HPDE6-E6E7 (cell line): ENCODE data around the gene SLC25A24.
"Not testable (repeated sequence)": the region's sequence is repeated elsewhere in the genome, so short reads cannot be mapped to it uniquely, and the experiment has no call there.

ENCODE experiments used
- DNase-seq: peaks from one replicate; pipeline ENCODE4 v3.0.0; 2011; ENCODE audit warnings: missing footprints; ENCODE audit errors: extremely low spot score

SLC25A24 gene

DNA sequence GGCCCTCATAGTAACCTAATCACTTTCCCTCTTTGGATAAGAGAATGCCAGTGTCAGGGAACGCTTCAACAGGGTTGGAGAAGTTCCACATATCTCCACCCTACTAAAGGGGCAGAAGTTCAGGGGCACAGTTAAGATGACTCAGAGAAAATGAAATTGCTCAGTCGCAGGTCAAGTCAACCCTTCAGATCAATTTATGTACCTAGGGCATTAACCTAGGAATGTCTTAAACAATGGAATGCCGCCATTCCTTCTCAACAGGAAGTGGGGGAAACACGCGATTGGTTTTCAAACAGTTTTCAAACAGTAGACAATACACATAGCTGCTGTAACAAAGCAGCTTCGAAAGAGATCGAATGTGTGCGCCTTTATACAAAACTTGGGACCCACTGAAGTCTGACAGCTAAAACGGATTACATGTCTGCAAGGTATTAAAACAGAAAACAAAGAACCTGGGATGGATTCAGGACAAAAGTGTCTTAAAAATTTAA is 897 bp downstream of the SLC25A24 start:
- DNase-seq = peak; percentile 14

DNA sequence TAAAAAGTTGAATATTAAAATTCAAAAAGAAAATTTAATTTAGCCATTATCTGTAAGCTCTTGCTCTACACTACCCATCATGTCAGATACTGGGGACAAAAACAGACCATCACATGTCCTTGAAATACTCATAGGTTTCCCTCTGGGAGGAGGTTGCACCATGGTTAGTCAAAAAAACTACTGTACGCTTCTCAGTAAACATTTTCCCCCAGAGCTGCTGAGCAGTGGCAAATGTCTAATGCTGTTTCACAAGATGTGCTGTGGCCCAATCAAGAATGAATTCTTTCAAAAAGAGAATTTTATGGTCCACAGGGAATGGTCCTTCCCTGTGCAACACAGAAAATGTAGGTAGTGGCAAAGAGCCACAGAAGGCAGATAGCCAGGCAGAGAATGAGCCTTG is 6.1 kb downstream of the SLC25A24 start:
- DNase-seq = no peak

DNA sequence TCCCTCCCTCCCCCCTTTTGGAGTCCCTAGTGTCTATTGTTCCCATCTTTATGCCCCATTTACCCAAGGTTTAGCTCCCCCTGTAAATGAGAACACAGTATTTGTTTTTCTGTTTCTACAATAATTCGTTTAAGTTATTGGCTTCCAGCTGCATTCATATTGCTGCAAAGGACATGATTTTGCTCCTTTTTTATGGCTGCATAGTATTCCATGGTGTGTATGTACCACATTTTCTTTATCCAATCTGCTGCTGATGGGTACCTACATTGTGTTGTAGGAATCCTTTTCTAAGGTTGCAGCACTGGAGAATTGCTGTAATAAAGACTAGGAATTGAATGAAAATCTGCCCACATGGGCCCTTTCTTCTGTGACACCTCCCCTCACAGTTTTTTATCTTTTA is 6.8 kb downstream of the SLC25A24 start:
- no peak for DNase-seq

DNA sequence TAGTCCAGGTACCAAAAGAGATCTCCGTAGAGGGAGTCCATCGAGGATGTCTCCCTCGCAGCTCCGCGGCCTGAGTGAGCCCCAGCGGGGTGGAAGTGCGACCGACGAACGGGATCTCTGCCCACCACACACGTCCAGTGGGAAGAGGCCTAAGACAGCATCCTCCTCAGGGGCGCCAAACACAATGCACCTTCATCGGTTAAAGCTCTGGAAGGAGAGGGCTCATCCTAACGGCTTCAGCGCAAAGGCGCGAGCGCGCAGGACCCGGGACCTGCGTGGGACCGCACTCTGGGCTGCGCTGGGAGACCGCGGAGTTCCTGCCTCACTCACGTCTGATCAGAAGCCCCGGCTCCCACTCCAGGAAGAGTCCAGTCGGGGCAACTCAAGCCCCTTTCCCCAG is 7.6 kb downstream of the SLC25A24 start:
- no peak for DNase-seq

DNA sequence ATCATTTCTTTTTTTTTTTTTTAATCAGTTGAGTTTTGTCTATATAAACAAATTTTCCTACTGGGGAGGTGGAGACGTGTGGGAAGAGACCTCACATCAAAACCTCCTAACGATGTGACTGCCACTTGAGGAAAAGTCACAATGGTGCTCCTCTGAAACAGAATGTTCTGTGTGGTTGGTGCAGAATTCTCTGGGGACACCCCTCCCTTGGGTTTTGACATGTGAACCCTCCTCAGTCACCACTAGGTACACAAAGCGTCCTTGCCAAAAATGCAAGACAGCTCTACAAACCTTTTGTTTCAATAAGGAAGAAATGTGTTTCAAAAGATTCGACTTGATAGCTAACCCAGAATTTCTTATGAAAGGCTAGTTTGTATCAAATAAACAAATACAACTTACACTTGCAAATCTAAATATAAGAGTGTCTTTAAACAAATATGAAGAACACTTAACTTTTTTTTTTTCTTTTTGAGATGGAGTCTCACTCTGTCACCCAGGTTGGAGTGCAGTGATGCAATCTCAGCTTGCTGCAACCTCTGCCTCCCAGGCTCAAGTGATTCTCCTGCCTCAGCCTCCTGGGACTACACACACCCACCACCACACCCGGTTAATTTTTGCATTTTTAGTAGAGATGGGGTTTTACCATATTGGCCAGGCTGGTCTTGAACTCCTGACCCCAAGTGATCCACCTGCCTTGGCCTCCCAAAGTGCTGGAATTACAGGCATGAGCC is 9.3 kb downstream of the SLC25A24 start:
- no peak for DNase-seq

DNA sequence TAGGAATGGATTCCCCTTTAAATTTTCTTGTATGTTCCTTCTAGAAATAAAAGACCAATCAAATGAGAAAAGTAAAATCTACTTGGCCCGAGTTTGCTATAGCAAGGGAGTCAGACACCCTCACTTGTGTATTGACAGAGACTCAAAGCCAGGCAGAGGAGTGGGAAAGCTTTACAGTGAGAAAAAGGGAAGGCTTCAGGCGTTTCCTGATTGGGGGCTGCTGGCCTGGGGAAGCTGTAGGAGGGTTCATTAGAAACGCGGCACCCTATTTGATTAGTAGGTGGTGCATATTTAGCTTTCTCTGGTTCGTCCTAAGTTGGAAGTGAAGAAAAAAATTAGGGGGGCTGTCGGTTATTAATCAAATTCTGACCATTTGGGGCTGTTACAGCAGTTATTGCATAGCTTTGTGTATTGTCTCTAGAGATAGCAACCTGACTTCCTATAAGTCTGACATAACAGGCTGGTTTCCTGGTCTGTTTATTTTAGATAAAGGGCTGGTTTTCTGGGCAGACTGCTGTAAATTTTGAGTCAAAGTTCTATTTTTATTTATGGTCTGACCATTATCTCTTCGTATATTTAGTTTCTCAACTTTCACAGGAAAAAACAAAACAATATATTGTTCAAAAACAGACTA is 10.0 kb downstream of the SLC25A24 start:
- no peak for DNase-seq

DNA sequence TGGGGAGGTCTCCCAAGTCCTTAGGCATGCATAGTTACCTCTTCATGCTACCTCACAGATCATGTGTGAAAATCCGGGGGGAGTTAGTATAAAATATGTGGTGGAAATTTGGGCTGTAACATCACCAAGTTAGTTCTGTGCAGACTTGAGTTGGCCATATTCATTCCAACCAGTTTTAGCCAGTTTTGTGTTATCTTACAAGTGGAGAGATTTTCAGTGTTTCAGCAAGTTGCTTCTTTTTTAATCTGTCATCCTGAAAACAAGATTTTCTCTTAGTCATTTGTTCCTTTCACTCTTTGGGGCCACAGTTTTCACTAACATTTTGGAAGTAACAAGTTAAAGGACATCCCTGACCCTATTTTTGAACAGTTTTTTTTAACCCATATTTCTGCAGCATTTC is 11.3 kb downstream of the SLC25A24 start:
- no peak for DNase-seq

DNA sequence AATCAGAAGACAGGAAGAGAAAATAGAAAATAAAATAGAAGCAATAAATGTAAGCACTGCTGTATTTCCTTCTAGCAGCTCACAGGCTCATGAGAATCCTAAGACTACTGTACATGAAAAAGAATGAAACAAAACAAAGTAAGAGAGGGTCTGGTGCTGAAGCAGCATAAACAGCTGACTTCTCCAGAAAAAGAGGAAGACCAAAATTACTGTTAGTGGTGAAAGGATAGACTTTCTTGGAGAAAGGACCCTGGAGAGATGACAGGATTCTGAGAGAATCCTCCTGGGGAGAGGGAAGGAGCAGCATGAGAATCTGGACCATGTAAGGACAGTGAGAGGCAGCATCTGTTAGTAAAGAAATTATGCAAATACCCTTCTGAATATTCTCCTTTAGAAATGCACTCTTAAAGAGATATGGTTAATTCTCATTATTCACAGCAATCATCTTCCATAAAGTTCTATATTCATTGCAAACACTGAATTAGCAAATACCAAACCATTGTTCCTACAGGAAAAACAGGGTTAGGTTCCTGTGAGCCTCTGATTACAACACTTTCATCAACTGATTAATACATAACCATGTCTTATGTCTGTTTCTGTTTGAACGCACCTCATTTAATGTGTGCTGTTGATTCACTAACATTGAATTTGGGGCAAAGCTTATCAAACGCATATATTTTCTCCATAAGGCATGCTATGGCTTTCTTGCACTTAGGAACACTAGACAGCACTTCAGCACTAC is 17.0 kb downstream of the SLC25A24 start:
- DNase-seq = no peak

DNA sequence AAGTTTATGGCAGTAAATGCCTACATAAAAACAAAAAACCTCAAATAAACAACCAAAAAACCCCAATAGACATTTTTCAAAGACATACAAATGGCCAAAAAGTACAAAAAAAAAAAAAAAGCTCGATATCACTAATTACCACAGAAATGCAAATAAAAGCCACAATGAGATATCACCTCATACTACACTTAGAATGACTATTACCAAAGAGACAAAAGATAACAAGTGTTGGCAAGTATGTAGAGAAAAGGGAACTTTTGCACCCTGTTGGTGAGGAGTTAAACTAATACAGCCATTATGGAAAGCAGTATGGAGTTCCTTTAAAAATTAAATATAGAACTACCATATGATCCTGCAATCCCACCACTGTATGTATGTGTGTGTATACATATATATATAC is 21.1 kb downstream of the SLC25A24 start:
- no peak for DNase-seq

DNA sequence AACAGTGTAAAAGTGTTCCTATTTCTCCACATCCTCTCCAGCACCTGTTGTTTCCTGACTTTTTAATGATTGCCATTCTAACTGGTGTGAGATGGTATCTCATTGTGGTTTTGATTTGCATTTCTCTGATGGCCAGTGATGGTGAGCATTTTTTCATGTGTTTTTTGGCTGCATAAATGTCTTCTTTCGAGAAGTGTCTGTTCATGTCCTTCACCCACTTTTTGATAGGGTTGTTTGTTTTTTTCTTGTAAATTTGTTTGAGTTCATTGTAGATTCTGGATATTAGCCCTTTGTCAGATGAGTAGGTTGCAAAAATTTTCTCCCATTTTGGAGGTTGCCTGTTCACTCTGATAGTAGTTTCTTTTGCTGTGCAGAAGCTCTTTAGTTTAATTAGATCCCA is 37.7 kb downstream of the SLC25A24 start:
- not testable (repeated sequence) for DNase-seq

DNA sequence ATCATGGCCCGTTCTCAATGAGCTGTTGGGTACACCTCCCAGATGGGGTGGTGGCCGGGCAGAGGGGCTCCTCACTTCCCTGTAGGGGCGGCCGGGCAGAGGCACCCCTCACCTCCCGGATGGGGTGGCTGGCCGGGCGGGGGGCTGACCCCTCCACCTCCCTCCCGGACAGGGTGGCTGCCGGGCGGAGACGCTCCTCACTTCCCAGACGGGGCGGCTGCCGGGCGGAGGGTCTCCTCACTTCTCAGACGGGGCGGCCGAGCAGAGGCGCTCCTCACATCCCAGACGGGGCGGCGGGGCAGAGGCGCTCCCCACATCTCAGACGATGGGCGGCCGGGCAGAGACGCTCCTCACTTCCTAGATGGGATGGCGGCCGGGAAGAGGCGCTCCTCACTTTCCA is 40.2 kb downstream of the SLC25A24 start:
- DNase-seq = not testable (repeated sequence)

DNA sequence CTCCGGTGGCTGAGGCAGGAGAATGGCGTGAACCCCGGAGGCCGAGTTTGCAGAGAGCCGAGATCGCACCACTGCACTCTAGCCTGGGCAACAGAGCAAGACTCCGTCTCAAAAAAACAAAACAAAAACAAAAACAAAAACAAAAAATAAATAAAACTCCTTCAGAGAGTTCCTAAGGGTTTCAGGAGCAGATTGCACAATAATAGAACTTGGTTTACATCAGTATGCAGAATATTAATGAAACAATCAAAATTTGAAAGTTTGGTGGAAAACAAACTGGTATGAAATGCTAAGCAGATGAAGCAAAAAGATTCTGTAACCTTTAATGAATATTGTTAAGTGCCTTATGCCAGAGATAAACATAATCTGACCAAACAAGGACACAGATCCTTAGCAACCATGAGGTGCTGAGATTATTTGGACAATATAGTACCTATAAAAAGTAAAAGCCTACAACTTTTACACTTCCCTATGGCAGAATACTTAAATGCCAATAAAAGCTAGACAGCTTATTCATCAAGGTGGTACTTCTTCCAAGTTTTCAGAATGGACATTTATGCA is 41.2 kb downstream of the SLC25A24 start:
- DNase-seq = no peak

DNA sequence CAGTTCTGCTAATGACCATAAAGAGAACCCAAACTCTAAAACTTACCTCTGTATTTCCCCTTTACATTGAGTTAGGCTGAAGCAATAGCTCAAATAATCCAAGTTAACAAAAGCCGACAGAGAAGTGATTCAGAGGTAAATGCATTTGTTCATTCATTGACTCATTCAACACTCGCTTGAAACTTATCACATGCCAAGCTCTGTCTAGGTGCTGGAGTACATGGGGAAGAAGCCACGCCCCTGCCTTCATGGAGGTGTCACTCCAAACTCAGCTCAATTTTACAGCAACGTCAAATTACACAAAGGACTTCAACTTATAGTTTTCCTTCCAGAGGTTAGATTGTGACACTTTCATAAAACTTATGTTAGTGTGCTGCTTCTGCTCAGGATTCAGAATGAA is 45.8 kb downstream of the SLC25A24 start:
- DNase-seq = peak; percentile 26

DNA sequence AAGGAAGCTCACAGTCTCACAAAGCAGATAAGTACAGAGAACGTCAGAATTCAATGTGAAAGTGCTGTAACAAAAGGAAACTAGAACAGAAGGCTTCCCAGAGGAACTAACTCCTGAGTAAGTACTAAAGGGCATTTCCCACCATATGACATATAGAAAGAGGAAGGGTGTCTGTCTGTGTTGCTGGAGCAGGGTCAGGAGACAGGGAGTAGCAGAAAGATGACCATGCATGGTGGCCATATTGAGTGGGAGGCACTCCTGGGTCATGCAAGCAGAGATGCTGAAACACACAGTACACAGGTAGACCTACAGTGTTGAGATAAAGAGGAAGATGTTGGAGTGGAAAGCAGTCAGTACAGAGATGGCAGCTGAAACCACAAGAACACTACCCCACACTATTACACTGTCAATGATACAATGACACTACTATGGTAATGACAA is 47.3 kb downstream of the SLC25A24 start:
- no peak for DNase-seq

DNA sequence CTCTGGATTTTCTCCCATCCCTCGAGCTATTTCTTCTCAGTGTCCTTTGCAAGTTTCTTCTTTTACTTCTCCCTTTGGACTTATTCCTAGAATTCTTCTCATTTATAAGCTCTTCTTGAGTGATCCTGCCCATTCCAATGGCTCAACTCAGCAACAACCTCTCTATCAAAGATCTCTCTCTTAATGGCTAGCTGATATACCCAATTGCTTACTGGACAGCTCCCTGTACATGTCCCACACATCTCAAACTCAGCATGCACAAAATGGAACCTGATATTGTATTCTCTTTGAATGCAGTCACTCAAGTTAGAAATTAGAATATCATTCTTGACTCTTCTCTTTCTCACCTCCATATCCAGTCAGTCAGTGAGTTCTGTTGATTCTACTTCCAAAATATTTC is 48.6 kb downstream of the SLC25A24 start:
- DNase-seq = no peak

DNA sequence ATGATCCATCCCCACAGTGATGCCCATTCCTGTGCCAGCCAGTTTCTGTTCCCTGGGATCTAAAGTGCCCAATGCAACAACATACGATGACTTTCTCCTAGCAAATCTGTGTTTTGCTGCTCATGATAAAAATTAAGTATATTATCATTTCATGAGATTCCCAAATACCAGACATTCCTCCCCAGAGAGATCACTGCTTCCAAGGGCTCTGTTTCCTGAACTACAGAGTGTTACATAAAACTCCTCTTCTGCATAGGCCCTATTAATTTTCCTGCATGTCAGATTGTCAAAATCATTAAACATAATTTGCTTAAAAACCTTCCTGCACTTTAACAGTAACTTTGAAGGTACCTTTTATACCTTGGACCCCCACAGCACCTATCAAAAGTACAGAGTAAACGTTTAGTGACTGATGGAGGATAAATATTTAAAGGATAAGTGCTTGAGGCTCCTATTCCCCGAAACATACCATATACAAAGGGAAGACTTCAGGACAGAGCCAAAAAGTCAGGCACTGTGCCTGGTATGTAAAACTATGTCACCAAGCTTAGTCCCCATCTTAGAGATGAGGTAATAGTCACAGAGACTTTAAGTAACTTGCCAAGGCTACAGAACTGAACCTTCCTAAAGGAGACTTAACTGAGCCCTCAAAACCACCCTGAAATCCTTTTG is 50.2 kb downstream of the SLC25A24 start:
- no peak for DNase-seq

DNA sequence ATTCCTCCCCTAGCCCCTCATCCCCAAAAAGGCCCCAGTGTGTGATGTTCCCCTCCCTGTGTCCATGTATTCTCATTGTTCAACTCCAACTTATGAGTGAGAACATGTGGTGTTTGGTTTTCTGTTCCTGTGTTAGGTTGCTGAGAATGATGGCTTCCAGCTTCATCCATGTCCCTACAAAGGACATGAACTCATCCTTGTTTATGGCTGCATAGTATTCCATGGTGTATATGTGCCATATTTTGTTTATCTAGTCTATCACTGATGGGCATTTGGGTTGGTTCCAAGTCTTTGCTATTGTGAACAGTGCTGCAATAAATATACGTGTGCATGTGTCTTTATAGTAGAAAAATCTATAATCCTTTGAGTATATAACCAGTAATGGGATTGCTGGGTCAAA is 55.6 kb downstream of the SLC25A24 start:
- DNase-seq = not testable (repeated sequence)

DNA sequence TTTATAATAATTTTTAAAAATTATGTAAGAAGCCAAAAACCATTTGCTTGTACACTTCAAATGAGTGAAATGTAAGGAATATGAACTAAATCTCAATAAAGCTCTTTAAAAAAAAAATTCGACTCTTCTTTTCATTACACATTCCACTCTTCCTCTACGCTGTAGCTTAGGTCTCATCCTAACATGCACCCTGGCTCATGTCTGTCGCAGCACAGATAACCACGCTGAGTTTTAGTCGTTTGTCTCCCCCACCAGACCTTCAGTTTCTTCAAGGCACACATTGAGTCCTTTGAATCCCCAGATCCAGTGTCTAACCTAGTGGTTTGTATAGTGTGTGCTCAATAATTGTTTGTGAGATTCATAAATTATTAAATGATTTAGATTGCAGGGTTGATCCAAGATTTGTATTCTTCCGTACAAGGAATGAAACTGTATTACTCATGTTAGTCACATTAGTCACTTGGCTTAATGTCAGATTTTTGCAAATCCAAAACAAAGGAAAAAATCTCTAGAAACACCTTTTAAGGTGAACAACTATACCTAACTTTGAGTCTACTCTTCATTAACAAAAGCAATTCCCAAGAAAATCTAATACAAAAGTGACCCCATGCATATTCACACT is 57.3 kb downstream of the SLC25A24 start:
- DNase-seq = no peak

DNA sequence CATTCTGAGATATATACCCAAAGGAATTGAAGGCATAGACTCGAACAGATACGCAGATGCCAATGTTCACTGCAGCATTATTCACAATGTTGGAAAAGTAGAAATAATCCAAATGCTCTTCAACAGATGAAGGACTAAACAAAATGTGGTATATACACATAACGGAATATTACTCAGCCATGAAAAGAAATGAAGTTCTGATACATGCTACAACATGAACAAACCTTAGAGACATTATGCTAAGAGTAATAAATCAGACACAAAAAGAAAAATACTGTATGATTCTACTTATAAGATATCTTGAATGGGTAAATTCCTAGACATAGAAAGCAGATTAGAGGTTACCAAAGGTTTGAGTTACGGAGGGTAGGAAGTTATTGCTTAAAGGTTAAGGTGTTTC is 57.9 kb downstream of the SLC25A24 start:
- DNase-seq = no peak

DNA sequence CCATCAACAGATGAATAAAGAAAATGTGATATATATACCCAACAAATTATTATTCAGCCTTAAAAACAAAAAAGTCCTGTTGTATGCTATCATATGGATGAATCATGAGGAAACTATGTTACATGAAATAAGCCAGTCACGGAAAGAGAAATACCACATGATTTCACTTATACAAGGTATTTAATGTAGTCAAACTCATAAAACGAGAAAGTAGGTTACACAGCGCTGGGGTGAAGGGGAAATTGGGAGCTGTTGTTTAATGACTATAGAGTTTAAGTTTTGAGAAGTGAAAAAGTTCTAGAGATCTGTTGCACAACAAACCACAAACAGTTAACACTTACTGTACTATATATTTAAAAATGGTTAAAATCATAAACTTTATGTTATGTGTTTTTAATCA is 58.5 kb downstream of the SLC25A24 start:
- DNase-seq = no peak

DNA sequence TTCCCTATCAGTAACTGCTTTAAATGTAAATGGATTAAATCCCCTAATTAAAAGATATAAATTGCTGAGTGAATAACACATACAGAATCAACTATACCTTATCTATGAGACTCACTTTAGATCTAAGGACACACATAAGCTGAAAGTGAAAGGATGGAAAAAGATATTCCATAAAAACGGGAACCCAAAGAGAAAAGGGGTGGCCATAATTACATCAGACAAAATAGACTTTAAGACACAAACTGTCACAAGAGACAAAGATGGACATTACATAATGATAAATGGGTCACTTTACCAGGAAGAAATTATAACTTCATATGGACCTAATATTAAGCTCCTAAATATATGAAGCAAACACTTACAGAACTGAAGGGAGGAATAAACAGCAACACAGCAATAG is 59.2 kb downstream of the SLC25A24 start:
- DNase-seq = no peak
